Right forelimb (tissue), 1 donor: ENCODE measurements around the gene SLC6A17.
A peak's percentile ranks its signal among the peaks of the same experiment; 100 is the strongest.

Source experiments
- DNase-seq: peaks from one replicate; pipeline ENCODE4 v3.0.0-alpha.2; 2018

SLC6A17 gene

DNA sequence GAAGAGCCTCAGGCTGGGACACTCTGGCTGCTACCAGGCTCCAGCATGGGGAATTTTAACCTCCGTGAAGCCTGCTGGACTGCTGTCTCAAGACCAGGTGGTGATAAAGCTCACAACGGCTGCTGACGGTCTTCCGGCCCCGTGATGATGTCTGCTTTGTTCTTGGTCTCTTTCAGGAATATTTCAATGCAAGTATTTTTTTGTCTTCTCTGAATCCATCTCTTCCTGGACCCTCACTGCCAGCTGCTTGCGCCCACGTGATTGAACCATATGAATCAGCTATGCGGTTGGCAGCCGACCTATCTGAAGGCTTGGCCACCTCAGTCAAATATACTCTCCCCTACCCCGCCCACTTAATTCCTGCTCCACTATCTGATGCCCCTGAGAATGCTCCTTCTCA lies 14.6 kb upstream of the SLC6A17 start:
- no peak for DNase-seq

DNA sequence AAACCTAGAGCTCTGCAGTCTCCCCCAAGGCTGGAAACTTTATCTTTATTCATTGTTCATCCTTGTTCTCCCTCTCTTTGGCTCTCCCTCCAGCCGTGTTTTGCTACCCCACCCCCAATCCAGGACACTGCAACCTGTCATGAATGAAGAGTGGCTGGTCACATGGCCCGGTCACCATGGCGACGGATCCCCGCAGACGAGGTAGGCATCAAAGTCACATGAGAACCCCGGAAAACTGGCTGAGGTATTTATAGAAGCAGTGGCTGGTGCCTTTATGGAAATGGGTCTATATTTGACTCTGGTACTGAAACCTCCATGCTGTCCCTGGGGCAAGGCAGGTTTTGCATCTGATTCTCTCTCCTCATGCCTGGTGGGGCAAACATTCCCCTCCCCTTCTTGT lies 13.4 kb upstream of the SLC6A17 start:
- DNase-seq = no peak

DNA sequence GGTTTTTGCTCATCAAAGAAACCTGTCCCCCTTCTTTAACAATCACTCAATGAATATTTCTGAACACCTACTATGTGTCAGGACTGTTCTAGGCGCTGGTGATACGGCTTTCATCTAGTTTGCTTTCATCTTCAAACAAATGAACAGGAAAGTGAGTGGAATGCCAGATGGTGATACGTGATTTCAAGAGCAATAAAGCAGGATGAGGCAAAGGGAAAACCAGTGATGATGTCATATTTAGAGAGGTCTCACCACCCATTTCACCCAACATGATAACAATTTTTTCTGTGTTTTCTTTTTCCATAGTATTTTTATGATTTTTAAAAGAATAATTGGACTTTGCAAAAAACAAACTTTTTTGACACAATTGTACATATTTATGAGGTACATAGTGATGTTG lies 11.3 kb upstream of the SLC6A17 start:
- DNase-seq = no peak

DNA sequence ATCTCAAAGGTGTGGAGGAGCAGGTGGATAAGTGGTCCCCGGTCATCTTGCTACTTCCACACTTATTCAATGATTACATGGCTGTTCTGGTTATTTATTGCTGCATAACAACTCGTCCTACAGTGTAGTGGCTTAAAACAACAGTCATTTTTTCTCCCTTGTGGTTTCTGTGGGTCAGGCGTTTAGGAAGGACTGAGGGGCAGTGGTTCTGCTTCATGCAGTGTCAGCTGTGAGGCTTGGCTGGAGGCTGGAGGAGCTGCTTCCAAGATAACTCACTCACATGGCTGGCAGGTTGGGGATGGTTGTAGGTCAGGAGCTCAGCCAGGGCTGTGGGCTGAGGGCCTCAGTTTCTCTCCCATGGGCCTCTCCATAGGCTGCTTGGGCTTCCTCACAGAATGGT lies 5.9 kb upstream of the SLC6A17 start:
- no peak for DNase-seq

DNA sequence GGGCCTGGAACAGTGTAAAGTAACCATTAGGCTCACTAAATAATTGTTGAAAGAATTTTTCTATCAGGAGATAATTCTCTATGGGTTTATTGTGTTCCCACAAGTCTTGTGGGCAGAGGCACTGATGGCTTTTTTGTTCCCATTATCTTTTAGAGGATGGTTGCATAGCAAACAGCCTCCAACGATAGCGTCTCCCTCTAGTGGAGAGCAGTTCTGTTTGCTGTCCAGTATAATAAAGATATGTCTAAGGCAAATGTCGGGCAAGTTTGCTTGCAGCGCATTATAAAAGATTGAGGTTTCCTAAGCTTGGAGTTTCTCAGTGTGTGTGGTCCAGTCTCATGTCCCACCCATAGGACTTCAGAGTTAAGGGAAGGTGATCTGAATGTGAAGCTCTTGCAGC lies 1.3 kb upstream of the SLC6A17 start:
- no peak for DNase-seq

GRCh38 chr1:110151175-110151669 lies 928 bp downstream of the SLC6A17 start:
- no peak for DNase-seq

- no peak for DNase-seq
Observed at GRCh38 chr1:110152133-110152785, 2.0 kb downstream of the SLC6A17 start.

- DNase-seq = no peak
Observed at GRCh38 chr1:110153407-110153950, 3.2 kb downstream of the SLC6A17 start.

- peak; percentile 86 for DNase-seq
Observed at GRCh38 chr1:110155878-110156522, 5.7 kb downstream of the SLC6A17 start.

GRCh38 chr1:110158261-110158660 lies 8.0 kb downstream of the SLC6A17 start:
- no peak for DNase-seq

GRCh38 chr1:110159168-110159567 lies 8.9 kb downstream of the SLC6A17 start:
- DNase-seq = no peak

DNA sequence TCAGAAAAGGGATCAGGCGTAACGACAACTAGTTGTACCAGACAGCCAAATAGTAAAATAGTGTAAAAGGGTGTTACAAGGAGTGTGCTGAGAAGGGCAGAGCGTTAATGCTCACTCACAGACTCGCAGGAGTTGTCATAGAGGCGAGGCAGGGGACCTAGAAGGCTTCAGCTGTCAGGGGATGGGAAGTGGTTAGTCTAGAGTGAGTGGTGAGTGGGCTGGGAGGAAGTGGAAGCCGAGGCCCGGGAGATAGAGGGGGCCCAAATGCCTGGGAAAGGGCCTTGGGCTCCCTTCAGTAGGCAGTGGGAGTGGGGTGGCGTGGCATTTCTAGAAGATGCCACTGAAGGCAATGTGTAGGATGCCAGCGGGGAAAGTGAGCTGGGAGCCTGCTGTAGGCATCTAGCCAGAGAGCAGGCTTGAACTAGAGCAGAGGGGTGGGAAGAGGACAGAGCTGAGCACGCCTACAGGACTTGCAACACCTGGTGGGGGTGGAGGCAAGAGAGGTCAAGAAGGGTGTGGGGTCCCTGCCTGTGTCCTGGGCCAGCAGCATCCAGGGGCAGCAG lies 10.3 kb downstream of the SLC6A17 start:
- DNase-seq = no peak

GRCh38 chr1:110161165-110161564 lies 10.9 kb downstream of the SLC6A17 start:
- no peak for DNase-seq

DNA sequence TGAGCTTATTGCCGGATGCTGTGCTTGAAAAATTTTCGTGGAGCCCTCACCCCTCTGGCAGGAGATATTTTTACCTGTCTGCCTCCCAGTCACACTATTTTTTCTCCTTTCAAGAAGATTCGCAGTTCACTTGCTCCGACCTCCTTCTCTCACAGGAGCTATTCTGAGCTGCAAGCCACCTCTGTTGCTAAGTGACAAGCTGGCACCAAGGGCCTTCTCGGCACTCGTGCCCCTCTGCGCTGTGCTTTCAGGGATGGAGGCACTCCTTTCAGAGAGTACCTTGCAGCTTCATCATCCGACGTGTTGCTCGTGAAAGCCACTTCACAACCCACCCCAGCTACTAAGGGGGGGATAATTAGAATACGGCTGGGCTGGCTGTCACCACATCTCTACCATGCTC lies 11.6 kb downstream of the SLC6A17 start:
- DNase-seq = peak; percentile 12

- DNase-seq = no peak
Observed at GRCh38 chr1:110163591-110163990, 13.3 kb downstream of the SLC6A17 start.

GRCh38 chr1:110164725-110165350 lies 14.5 kb downstream of the SLC6A17 start:
- no peak for DNase-seq

DNA sequence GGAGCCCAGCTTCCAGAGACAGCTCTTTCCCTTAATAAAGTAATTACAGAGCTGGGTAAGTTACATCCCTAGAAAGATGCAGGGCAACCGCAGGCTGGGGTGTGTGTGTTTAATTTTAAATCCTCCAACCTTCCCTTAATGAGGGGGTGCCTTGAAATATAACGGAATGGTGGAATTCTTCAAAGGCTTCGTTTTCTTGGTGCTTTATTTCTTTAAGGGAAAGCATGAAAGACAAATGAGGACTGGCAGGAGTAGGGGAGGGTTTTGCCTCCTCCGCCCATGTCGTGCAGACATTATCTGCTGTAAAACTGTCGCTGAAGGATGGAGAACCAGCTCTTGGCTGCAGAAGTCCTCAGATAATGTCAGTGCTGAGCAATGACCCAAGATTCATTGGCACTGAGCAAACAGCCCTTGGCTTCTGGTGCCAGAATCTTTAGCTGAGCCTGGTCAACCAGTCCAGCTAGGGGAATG lies 15.5 kb downstream of the SLC6A17 start:
- DNase-seq = no peak

DNA sequence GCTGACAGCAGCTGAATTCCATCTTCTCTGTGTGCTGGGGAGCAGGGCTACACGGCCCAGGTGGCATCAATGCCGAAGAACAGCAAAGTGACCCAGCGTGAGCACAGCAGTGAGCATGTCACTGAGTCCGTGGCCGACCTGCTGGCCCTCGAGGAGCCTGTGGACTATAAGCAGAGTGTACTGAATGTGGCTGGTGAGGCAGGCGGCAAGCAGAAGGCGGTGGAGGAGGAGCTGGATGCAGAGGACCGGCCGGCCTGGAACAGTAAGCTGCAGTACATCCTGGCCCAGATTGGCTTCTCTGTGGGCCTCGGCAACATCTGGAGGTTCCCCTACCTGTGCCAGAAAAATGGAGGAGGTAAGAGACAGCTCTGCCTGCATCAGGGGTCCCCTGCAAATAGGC lies 16.6 kb downstream of the SLC6A17 start:
- no peak for DNase-seq

DNA sequence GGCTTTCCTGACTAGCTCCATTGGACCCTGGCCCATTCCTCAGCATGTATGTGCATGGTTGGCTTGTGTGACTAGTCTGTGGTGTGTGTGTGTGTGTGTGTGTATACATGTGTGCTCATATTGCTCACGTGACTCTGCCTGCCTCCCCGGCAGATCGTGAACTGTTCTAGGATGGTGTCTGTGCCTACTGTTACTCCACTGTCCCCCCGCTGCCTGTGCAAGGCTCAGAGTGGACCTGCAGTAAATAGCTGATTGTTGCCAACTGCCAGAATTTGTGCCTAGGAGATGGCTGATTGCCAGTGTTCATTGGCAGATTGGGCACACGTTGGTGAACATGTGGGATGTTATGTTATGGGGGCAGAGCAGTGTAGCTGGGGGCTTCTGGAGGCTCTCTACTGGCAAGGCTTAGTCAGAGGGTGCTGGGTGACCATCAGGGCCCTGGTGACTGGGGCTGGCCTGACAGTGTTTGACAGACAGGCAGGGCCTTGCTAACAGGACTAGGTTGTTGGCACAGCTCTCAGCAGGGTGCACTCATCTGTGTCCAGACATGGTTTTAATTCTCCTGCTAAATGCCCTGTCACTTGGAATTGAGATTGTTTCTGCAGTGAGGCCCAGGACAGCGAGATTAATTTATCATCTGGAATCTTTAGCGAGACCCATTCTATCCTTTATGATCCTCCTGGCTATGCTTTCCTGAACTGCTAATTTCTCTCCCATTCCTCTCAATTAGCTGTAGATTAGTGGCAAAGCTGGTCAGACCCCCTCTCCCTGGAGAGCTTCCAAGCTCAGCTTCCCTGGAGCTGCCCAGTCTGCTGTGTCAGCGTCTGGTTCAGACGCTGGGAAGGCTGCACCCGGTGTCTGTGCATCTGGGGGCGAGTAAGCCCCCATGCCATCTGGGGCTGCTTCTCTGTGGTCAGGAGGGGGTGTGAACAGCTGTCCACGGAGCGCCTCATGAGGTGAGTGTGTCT lies 20.8 kb downstream of the SLC6A17 start:
- DNase-seq = no peak

DNA sequence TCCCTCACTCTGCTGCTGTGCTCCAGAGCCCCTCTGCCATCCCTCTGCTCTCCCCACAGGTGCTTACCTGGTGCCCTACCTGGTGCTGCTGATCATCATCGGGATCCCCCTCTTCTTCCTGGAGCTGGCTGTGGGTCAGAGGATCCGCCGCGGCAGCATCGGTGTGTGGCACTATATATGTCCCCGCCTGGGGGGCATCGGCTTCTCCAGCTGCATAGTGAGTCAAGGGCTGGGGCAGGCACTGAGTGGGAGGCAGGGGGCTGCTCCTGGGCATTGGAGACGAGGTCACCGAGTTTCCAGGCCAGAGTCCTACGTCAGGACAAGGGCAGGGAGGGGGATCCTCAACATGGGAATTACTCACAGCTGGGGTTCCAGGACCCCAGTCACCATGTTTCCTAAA lies 21.7 kb downstream of the SLC6A17 start:
- DNase-seq = no peak

GRCh38 chr1:110173466-110174105 lies 23.3 kb downstream of the SLC6A17 start:
- DNase-seq = no peak

- DNase-seq = no peak
Observed at GRCh38 chr1:110174961-110175360, 24.7 kb downstream of the SLC6A17 start.
